ENCODE measurements around the gene DLGAP3.

Gene DLGAP3

GRCh38 chr1:34889705-34890104 lies 39.7 kb downstream of the DLGAP3 start:
- H3K36me3 ChIP-seq (ENCODE audit: control insufficient read depth, insufficient read depth, low read length), result no peaks in the 10 kb centered on the region
- peaks cover 9% of the 10 kb centered on the region for H3K4me1 ChIP-seq (ENCODE audit: control insufficient read depth, insufficient read depth, low read length, poor library complexity, severe bottlenecking)
- H3K27ac ChIP-seq (ENCODE audit: insufficient read depth, low read length, poor library complexity, severe bottlenecking), result no peak overlapping the region
- DNase-seq, result no peak
- no peak overlapping the region for H3K4me3 ChIP-seq (ENCODE audit: insufficient read depth, low read depth, low read length, poor library complexity, severe bottlenecking)
- H3K27me3 ChIP-seq (replicated peaks; ENCODE audit: control insufficient read depth, insufficient read depth, low read length, poor library complexity, severe bottlenecking), result peaks cover 11% of the 10 kb centered on the region
- no peaks in the 10 kb centered on the region for H3K9me3 ChIP-seq (ENCODE audit: control insufficient read depth, low read length)

- H3K4me1 ChIP-seq (ENCODE audit: control insufficient read depth, insufficient read depth, low read length, poor library complexity, severe bottlenecking), result peaks cover 9% of the 10 kb centered on the region
- H3K27ac ChIP-seq (ENCODE audit: insufficient read depth, low read length, poor library complexity, severe bottlenecking), result no peak overlapping the region
- no peaks in the 10 kb centered on the region for H3K9me3 ChIP-seq (ENCODE audit: control insufficient read depth, low read length)
- H3K27me3 ChIP-seq (replicated peaks; ENCODE audit: control insufficient read depth, insufficient read depth, low read length, poor library complexity, severe bottlenecking), result peaks cover 11% of the 10 kb centered on the region
- H3K4me3 ChIP-seq (ENCODE audit: insufficient read depth, low read depth, low read length, poor library complexity, severe bottlenecking), result no peak overlapping the region
- no peak for DNase-seq
- H3K36me3 ChIP-seq (ENCODE audit: control insufficient read depth, insufficient read depth, low read length), result no peaks in the 10 kb centered on the region
Measured at GRCh38 chr1:34887593-34887992, 41.9 kb downstream of the DLGAP3 start.

GRCh38 chr1:34885405-34886247 lies 43.8 kb downstream of the DLGAP3 start:
- peak in 2 of 3 donors; percentile 26 to 27 for DNase-seq
- Histone ChIP-seq H3K4me3 (ENCODE audit: insufficient read depth, low read depth, low read length, poor library complexity, severe bottlenecking) (peak overlapping the region; percentile 49), H3K4me1 (ENCODE audit: control insufficient read depth, insufficient read depth, low read length, poor library complexity, severe bottlenecking) (peaks cover 9% of the 10 kb centered on the region), H3K36me3 (ENCODE audit: control insufficient read depth, insufficient read depth, low read length) (no peaks in the 10 kb centered on the region), H3K27me3 (replicated peaks; ENCODE audit: control insufficient read depth, insufficient read depth, low read length, poor library complexity, severe bottlenecking) (peaks cover 11% of the 10 kb centered on the region), H3K27ac (ENCODE audit: insufficient read depth, low read length, poor library complexity, severe bottlenecking) (no peak overlapping the region), H3K9me3 (ENCODE audit: control insufficient read depth, low read length) (no peaks in the 10 kb centered on the region)

- Histone ChIP-seq H3K27me3 (replicated peaks; ENCODE audit: control insufficient read depth, insufficient read depth, low read length, poor library complexity, severe bottlenecking) (peaks cover 11% of the 10 kb centered on the region), H3K27ac (ENCODE audit: insufficient read depth, low read length, poor library complexity, severe bottlenecking) (no peak overlapping the region), H3K4me1 (ENCODE audit: control insufficient read depth, insufficient read depth, low read length, poor library complexity, severe bottlenecking) (peaks cover 9% of the 10 kb centered on the region), H3K4me3 (ENCODE audit: insufficient read depth, low read depth, low read length, poor library complexity, severe bottlenecking) (peak overlapping the region; percentile 49), H3K36me3 (ENCODE audit: control insufficient read depth, insufficient read depth, low read length) (no peaks in the 10 kb centered on the region), H3K9me3 (ENCODE audit: control insufficient read depth, low read length) (no peaks in the 10 kb centered on the region)
- DNase-seq, result no peak
Measured at GRCh38 chr1:34884961-34885360, 44.5 kb downstream of the DLGAP3 start.

GRCh38 chr1:34884536-34884935 lies 44.9 kb downstream of the DLGAP3 start:
- Histone ChIP-seq H3K9me3 (ENCODE audit: control insufficient read depth, low read length) (no peaks in the 10 kb centered on the region), H3K36me3 (ENCODE audit: control insufficient read depth, insufficient read depth, low read length) (no peaks in the 10 kb centered on the region), H3K27ac (ENCODE audit: insufficient read depth, low read length, poor library complexity, severe bottlenecking) (no peak overlapping the region), H3K27me3 (replicated peaks; ENCODE audit: control insufficient read depth, insufficient read depth, low read length, poor library complexity, severe bottlenecking) (peaks cover 11% of the 10 kb centered on the region), H3K4me1 (ENCODE audit: control insufficient read depth, insufficient read depth, low read length, poor library complexity, severe bottlenecking) (peaks cover 9% of the 10 kb centered on the region), H3K4me3 (ENCODE audit: insufficient read depth, low read depth, low read length, poor library complexity, severe bottlenecking) (no peak overlapping the region)
- no peak for DNase-seq

- Histone ChIP-seq H3K27ac (ENCODE audit: insufficient read depth, low read length, poor library complexity, severe bottlenecking) (no peak overlapping the region), H3K9me3 (ENCODE audit: control insufficient read depth, low read length) (no peaks in the 10 kb centered on the region), H3K27me3 (replicated peaks; ENCODE audit: control insufficient read depth, insufficient read depth, low read length, poor library complexity, severe bottlenecking) (no peaks in the 10 kb centered on the region), H3K36me3 (ENCODE audit: control insufficient read depth, insufficient read depth, low read length) (no peaks in the 10 kb centered on the region), H3K4me3 (ENCODE audit: insufficient read depth, low read depth, low read length, poor library complexity, severe bottlenecking) (no peak overlapping the region), H3K4me1 (ENCODE audit: control insufficient read depth, insufficient read depth, low read length, poor library complexity, severe bottlenecking) (no peaks in the 10 kb centered on the region)
- DNase-seq, result no peak
Measured at GRCh38 chr1:34879230-34879629, 50.2 kb downstream of the DLGAP3 start.

GRCh38 chr1:34876406-34876805 lies 53.0 kb downstream of the DLGAP3 start:
- Histone ChIP-seq H3K27ac (ENCODE audit: insufficient read depth, low read length, poor library complexity, severe bottlenecking) (no peak overlapping the region), H3K4me1 (ENCODE audit: control insufficient read depth, insufficient read depth, low read length, poor library complexity, severe bottlenecking) (no peaks in the 10 kb centered on the region), H3K4me3 (ENCODE audit: insufficient read depth, low read depth, low read length, poor library complexity, severe bottlenecking) (no peak overlapping the region), H3K9me3 (ENCODE audit: control insufficient read depth, low read length) (no peaks in the 10 kb centered on the region), H3K27me3 (replicated peaks; ENCODE audit: control insufficient read depth, insufficient read depth, low read length, poor library complexity, severe bottlenecking) (no peaks in the 10 kb centered on the region), H3K36me3 (ENCODE audit: control insufficient read depth, insufficient read depth, low read length) (no peaks in the 10 kb centered on the region)
- DNase-seq, result no peak

- H3K27me3 ChIP-seq (replicated peaks; ENCODE audit: control insufficient read depth, insufficient read depth, low read length, poor library complexity, severe bottlenecking), result no peaks in the 10 kb centered on the region
- no peaks in the 10 kb centered on the region for H3K4me1 ChIP-seq (ENCODE audit: control insufficient read depth, insufficient read depth, low read length, poor library complexity, severe bottlenecking)
- no peak overlapping the region for H3K27ac ChIP-seq (ENCODE audit: insufficient read depth, low read length, poor library complexity, severe bottlenecking)
- no peak for DNase-seq
- H3K4me3 ChIP-seq (ENCODE audit: insufficient read depth, low read depth, low read length, poor library complexity, severe bottlenecking), result no peak overlapping the region
- no peaks in the 10 kb centered on the region for H3K36me3 ChIP-seq (ENCODE audit: control insufficient read depth, insufficient read depth, low read length)
- no peaks in the 10 kb centered on the region for H3K9me3 ChIP-seq (ENCODE audit: control insufficient read depth, low read length)
Measured at GRCh38 chr1:34874296-34874952, 55.0 kb downstream of the DLGAP3 start.

- H3K4me3 ChIP-seq (ENCODE audit: insufficient read depth, low read depth, low read length, poor library complexity, severe bottlenecking), result no peak overlapping the region
- no peaks in the 10 kb centered on the region for H3K4me1 ChIP-seq (ENCODE audit: control insufficient read depth, insufficient read depth, low read length, poor library complexity, severe bottlenecking)
- H3K9me3 ChIP-seq (ENCODE audit: control insufficient read depth, low read length), result no peaks in the 10 kb centered on the region
- no peaks in the 10 kb centered on the region for H3K36me3 ChIP-seq (ENCODE audit: control insufficient read depth, insufficient read depth, low read length)
- H3K27me3 ChIP-seq (replicated peaks; ENCODE audit: control insufficient read depth, insufficient read depth, low read length, poor library complexity, severe bottlenecking), result no peaks in the 10 kb centered on the region
- no peak overlapping the region for H3K27ac ChIP-seq (ENCODE audit: insufficient read depth, low read length, poor library complexity, severe bottlenecking)
- DNase-seq, result no peak
Measured at GRCh38 chr1:34872133-34872503, 57.3 kb downstream of the DLGAP3 start.

GRCh38 chr1:34871443-34872132 lies 57.9 kb downstream of the DLGAP3 start:
- DNase-seq, result no peak
- Histone ChIP-seq H3K27ac (ENCODE audit: insufficient read depth, low read length, poor library complexity, severe bottlenecking) (no peak overlapping the region), H3K4me1 (ENCODE audit: control insufficient read depth, insufficient read depth, low read length, poor library complexity, severe bottlenecking) (peaks cover 5% of the 10 kb centered on the region), H3K4me3 (ENCODE audit: insufficient read depth, low read depth, low read length, poor library complexity, severe bottlenecking) (no peak overlapping the region), H3K36me3 (ENCODE audit: control insufficient read depth, insufficient read depth, low read length) (no peaks in the 10 kb centered on the region), H3K27me3 (replicated peaks; ENCODE audit: control insufficient read depth, insufficient read depth, low read length, poor library complexity, severe bottlenecking) (no peaks in the 10 kb centered on the region), H3K9me3 (ENCODE audit: control insufficient read depth, low read length) (no peaks in the 10 kb centered on the region)

Data from effector memory CD4-positive, alpha-beta T cell (primary cell).